Cardiac muscle cell (in vitro differentiated cells and primary cell): ENCODE data around the gene ANKRD28. TPM values are rescaled to one million over a fixed set of nuclear protein-coding genes. Genes with fewer than 3 reads are reported as not detected.
"Not testable (repeated sequence)": the region's sequence is repeated elsewhere in the genome, so short reads cannot be mapped to it uniquely, and the experiment has no call there.

Experiments used
- DNase-seq, 2 donors: peaks; one replicate each; pipeline versions ENCODE4 v3.0.0 to v3.0.0-alpha.2; 2010 to 2017; ENCODE audit warnings: low read depth in 1 of 2, low spot score in 1 of 2
- H3K27ac ChIP-seq: fragments of 200-600 bp; sonication (generic); 2 replicates; pipeline ENCODE4 v1.5.1; 2016
- H3K27me3 ChIP-seq: fragments of 200-600 bp; sonication (generic); 2 replicates; pipeline ENCODE4 v1.6.0; 2016; ENCODE audit warnings: control low read depth
- H3K36me3 ChIP-seq: fragments of 200-600 bp; sonication (generic); 2 replicates; pipeline ENCODE4 v1.5.1; 2016; ENCODE audit warnings: control low read depth
- H3K4me1 ChIP-seq: fragments of 200-600 bp; sonication (generic); 2 replicates; pipeline ENCODE4 v1.8.1; 2017; ENCODE audit warnings: low read depth, mild to moderate bottlenecking, mixed run types
- H3K4me3 ChIP-seq: fragments of 200-600 bp; sonication (generic); 2 replicates; pipeline ENCODE4 v1.5.1; 2016; ENCODE audit warnings: mild to moderate bottlenecking
- H3K9me3 ChIP-seq: fragments of 200-600 bp; sonication (generic); 2 replicates; pipeline ENCODE4 v1.5.1; 2017; ENCODE audit warnings: low read depth, mild to moderate bottlenecking, control low read depth
- CTCF ChIP-seq: IDR thresholded peaks from 2 replicates; pipeline ENCODE4 v1.5.1; 2012; ENCODE audit warnings: low read depth, mild to moderate bottlenecking, low read length
- polyA plus RNA-seq: library from polyadenylated mRNA; unstranded; fragments of >200 nt; fragmentation: Nextera tagmentation; extraction: Ambion mirVana; gene quantifications from 2 replicates; pipeline ENCODE4 v1.2.1, GENCODE V29; 2016
- total RNA-seq: library from RNA; depleted of rRNA; stranded (reverse); fragments of >200 nt; gene quantifications from 2 replicates; pipeline ENCODE4 v1.2.3, GENCODE V29; 2016

ANKRD28 gene
- total and polyA plus RNA-seq, 2 experiments from 2014 or later = 9.7 to 20.8 TPM

GRCh38 chr3:15819576-15819975, 21.8 kb upstream of the ANKRD28 start:
- Histone ChIP-seq H3K4me1 (no peaks in the 10 kb centered on the region), H3K9me3 (no peaks in the 10 kb centered on the region), H3K4me3 (no peak overlapping the region), H3K27me3 (no peaks in the 10 kb centered on the region), H3K36me3 (no peaks in the 10 kb centered on the region), H3K27ac (no peak overlapping the region)
- no peak for TF ChIP-seq CTCF
- no peak for DNase-seq

GRCh38 chr3:15819043-15819442, 21.3 kb upstream of the ANKRD28 start:
- no peak overlapping the region for H3K4me3 ChIP-seq
- no peak for DNase-seq
- no peak for TF ChIP-seq CTCF
- no peaks in the 10 kb centered on the region for H3K27me3 ChIP-seq
- H3K9me3 ChIP-seq = no peaks in the 10 kb centered on the region
- H3K36me3 ChIP-seq = no peaks in the 10 kb centered on the region
- H3K27ac ChIP-seq = no peak overlapping the region
- H3K4me1 ChIP-seq = no peaks in the 10 kb centered on the region

- no peak overlapping the region for H3K4me3 ChIP-seq
- no peaks in the 10 kb centered on the region for H3K36me3 ChIP-seq
- peak; percentile 7 to 86 for DNase-seq
- no peak overlapping the region for H3K27ac ChIP-seq
- peak; percentile 32 for TF ChIP-seq CTCF
- no peaks in the 10 kb centered on the region for H3K4me1 ChIP-seq
- no peaks in the 10 kb centered on the region for H3K9me3 ChIP-seq
- no peaks in the 10 kb centered on the region for H3K27me3 ChIP-seq
Measured at GRCh38 chr3:15815696-15816095, 17.9 kb upstream of the ANKRD28 start.

- H3K4me3 ChIP-seq, H3K9me3 ChIP-seq, H3K4me1 ChIP-seq, DNase-seq, H3K27me3 ChIP-seq, H3K36me3 ChIP-seq, H3K27ac ChIP-seq: not testable (repeated sequence)
Measured at GRCh38 chr3:15813079-15813478, 15.3 kb upstream of the ANKRD28 start.

GRCh38 chr3:15812183-15812582, 14.4 kb upstream of the ANKRD28 start:
- Histone ChIP-seq H3K4me3 (no peak overlapping the region), H3K9me3 (no peaks in the 10 kb centered on the region), H3K4me1 (no peaks in the 10 kb centered on the region), H3K36me3 (no peaks in the 10 kb centered on the region), H3K27me3 (no peaks in the 10 kb centered on the region), H3K27ac (no peak overlapping the region)
- DNase-seq = peak in 1 of 2 donors; percentile 60
- TF ChIP-seq CTCF = peak; percentile 34

GRCh38 chr3:15810702-15811101, 12.9 kb upstream of the ANKRD28 start:
- no peak overlapping the region for H3K27ac ChIP-seq
- no peaks in the 10 kb centered on the region for H3K36me3 ChIP-seq
- H3K9me3 ChIP-seq = no peaks in the 10 kb centered on the region
- no peaks in the 10 kb centered on the region for H3K27me3 ChIP-seq
- no peak overlapping the region for H3K4me3 ChIP-seq
- no peaks in the 10 kb centered on the region for H3K4me1 ChIP-seq
- no peak for TF ChIP-seq CTCF
- DNase-seq = no peak
